NCI-H2227 (cell line): ENCODE data around the gene ATP2B3.

ENCODE experiments used
- DNase-seq: peaks from one replicate; lab custom pipeline; 2025; ENCODE audit not compliant: unreplicated experiment; lab: John Stamatoyannopoulos, UW

The ATP2B3 gene

DNA sequence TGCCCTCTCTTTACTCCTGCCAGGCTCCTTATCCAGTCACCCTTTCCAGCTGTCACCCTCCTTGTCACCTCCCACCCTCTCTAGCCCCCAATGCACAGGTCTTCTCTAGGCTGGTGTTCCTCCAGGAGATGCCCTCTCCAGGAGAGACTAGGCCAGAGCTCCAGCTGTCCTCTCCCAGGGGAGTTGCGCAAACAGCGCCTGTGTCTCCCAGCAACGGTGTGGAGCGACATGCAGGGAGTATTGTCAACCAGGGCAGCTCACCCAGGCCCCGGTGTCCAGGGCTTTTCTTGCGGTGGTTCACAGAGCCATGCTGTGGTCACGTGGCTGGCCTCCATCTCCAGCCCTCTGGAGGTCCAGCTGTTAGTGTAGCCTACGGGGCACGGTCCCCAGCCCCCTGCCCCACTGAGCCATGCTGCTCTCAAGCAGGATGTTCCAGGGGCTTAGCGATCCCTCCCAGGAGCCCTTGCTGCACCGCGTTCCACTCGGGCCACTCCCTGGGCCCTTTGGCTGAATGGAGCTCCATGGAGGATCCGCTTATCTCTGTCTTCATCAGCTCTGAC, 46.7 kb downstream of the ATP2B3 start:
- DNase-seq: no peak

DNA sequence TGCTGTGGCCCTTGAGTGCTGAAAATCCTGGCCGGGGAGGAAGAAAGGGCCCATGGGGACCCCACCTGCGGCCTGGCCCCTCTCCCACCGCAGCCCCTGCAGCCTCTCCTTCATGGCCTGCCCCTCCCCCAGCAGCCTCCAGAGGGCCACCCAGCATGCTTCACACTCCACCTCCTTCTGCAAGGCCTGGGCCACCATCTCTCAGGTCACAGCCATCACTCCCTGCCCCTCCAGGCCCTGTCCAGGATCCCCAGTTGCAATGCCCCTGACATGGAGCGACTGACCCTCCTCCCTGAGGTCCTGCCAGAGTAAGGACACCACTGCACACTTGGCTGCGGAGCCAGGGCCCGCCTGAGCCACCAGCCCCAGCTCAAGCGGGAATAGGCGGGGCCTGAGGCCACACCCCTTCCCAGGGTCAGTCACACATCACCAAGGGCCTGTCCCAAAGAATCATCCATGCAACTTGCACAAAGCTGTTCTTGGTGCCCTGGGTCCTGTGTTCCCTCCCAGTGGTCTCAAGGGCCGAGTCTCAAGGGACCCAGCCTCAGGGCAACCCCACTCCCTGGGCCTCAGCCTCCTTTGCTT, 48.6 kb downstream of the ATP2B3 start:
- no peak for DNase-seq

DNA sequence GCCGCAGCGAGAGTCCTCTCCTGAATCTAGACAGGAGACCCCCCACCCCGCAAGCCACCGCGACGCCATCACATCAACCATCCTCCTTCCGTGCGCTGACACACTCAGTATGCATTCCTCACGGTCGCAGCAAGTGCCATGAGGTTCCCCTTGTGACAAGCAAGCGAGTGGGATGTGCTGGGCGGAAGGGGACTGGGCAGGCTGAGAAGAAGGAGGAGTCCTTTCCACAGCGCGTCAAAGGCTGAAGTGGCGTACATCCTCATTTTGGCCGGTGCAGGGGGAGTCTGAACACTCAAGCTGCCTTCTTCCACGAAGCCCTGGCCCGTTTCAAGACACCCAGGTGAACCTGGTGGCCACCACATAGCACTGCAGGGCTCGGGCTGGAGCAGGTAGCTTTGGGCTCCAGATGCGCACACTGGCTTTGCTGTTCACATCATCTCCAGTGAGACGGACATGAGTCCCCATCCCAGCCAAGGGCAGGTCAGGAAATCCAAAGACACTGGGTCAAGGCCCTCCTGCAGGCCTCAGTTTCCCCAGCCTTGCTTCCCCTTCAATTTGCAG, 51.1 kb downstream of the ATP2B3 start:
- DNase-seq: no peak

DNA sequence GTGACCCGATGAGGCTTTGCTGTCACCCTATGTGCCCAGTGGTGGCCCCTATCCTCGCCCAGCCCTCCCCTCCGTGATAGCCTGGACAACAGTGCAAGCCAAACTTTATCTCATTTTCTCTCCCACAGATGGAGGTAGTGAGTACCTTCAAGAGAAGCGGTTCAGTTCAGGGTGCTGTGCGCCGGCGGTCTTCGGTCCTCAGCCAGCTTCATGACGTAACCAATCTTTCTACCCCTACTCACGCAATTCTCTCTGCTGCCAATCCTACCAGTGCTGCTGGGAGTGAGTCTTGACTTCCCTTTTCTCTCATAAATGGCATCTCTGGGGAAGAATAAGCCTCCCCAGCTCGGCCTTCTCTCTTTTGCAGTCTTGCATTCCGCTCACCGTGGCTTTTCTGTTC, 52.0 kb downstream of the ATP2B3 start:
- no peak for DNase-seq

DNA sequence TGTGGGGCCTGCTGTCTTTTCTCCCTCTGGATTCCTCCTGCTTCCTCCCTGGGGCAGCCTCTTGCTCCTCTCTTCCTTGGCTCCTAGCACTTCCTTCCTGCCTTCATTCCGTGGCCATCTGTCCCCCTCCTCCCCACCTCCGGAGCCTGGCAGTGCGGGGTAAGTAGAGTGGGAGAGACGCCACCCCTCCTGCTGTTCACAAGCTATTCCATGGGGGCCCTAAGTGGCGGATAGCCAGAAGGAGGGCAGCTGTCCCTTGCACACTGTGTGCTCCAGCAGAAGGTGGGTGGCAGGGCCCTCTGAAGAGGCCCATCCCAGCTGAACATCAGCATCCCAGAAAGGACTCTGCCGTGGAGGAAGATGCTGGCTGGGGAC, 54.1 kb downstream of the ATP2B3 start:
- DNase-seq: no peak

DNA sequence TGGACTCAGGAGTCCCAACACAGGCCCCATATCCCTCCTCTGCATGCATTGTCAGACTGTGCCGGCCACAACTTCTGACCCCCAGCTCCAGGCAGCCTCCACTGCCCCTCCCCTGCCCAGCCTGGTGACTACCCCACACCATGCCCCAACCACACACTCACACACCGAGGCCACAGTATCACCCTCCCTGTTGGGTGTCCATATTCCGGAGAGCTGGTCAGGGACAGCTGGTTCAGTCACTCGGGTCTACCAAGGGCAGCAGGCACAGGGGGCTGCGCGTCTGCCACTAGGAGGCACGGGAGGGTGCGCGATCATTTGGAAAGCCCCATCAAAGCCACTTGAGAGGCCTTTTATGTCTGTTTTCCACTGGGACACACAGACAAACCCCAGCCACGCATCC, 55.2 kb downstream of the ATP2B3 start:
- no peak for DNase-seq

DNA sequence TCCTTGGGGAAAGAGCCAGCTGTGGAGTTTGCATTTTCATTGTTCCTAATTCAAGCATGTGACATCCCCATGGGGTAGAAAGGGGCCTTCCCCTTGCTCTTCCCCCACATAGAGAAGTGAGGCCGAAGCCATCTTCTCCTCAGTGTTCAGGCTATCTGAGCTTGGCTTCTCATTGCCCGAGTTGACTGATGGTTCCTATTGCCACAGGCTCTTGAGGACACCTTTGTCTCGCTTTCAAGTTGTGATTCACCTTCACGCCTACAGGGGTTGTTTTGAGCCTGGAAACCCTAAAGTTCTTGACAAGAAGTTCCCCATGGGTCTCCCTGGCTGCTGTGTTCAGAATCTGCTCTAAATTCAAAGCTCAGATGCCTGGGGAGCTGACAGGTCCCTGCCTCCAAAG, 56.5 kb downstream of the ATP2B3 start:
- no peak for DNase-seq

DNA sequence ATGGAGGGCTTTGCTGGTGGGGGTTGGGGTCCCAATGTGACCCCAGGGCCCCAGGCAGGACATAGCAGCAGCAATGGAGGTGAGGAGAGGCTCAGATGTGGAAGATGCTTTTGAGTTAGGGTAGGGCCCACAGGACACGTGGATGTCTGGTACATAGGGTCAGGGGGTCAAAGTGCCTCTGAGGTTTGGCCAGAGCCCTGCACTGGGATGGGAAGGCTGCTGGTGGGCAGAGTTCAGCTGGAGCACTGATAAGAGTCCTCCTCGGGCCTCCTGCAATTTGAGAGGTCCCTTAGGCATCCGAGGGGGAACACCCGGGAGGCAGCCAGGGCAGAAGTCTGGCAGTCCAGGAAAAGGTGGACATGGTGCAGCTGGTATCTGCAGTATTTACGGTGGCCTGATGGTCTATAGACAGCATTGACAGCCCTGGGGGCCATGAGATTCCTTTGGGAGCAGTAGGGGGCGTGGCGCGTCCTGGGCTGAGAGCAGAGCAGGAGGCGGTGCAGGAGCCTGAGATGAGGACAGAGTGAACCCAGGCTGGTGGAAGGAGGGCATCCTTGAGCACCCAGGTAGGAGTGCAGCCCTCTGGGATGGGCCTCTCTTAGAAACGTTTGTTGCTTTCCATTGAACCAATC, 58.9 kb downstream of the ATP2B3 start:
- DNase-seq: no peak

DNA sequence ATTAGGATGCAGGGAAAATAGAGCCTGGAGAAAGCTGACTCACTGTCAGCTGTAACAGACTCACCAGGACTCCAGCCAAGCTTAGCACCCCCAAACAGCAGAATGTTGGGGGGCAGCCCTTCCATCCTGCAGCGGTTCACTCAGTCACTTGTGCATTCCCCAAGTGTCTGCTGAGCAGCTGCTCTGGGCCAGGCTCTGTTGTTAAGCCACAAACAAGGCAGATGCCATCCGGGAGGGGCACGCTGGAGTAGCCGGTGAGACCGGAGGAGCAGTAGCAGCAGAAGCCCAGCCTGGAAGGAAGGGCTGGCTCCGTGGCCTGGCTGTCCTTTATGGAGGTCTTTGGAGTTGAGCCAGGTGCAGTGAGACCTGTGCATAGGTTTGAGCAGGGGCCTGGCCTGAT, 59.5 kb downstream of the ATP2B3 start:
- no peak for DNase-seq

DNA sequence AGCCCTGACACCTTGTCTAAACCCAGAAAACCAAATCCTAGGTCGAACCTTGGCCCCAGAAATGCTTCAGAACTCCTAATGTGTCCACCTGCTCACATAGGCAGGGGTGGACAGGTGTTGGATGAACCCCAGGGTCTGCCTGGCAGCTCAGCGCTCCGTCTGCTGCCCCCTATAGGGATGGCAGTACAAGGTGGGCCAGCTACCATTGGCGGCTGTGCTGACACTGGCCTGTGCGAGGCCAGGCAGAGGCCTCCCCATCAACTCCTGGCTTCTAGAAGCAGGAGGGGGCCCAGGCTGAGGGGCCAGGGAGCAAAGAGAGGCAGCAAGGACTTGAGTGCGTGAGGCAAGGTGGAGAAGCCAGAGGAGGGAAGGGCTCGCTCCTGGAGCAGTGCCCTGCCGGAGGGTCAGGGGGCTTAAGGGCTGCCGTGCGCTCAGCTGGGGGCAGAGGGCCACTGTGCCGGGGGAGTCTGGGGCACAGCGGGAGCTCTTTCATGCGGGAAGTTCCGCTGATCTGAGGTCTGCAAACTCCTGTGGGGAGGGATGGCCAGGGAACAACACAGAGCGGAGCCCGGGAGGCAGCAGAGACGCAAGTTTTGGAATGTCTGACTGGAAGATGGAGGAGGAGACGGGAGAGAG, 60.9 kb downstream of the ATP2B3 start:
- no peak for DNase-seq

DNA sequence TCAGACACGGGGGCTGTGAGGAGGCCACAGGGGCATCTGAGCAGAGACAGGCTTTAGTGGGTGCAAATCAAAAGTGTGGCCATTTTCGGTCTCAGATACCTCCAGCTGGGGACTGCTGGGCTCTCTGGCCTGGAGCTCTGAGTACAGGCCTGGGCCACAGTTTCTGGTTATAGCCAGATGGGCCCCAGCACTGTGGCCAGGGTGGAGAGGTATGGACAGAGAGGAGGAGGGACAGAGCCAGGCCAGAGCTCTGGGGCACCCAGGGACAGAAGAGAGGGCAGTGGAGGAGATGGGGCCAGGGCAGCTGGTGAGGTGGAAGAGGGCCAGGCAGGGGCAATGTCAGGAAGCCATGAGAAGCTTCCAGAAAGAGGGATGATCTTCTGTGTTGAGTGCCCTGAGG, 61.4 kb downstream of the ATP2B3 start:
- DNase-seq: no peak

DNA sequence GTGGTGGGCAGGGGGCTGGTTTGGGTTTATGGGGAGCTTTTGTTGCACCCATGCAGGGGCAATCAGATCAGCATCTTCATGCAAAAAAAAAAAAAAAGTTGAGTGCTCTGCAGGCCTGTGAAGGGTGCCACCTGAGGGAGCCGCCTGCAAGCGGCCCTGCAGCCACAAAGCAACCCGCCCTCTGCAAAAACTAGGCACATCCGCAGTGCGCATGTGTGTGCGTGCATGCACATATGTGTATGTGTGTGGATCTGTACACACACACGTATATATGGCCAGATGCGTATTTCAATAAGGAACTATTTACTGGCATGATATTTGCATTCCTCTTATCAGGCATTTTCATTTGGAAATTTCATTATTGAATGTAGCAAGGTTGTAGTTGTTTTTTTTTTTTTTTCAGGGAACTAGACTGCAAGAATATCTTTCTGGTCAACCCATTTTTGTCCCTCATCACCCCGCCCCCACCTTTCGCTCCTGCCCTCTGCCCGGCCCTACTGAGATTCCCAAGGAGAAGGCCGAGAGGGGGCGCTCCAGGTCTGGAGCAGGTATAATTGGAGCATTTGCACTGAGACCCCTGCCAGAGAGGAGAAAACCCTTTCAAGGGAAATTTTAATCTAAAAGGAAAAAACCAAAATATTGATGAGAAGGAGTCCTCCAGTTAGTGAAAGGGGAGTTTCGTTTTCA, 63.4 kb downstream of the ATP2B3 start:
- no peak for DNase-seq

DNA sequence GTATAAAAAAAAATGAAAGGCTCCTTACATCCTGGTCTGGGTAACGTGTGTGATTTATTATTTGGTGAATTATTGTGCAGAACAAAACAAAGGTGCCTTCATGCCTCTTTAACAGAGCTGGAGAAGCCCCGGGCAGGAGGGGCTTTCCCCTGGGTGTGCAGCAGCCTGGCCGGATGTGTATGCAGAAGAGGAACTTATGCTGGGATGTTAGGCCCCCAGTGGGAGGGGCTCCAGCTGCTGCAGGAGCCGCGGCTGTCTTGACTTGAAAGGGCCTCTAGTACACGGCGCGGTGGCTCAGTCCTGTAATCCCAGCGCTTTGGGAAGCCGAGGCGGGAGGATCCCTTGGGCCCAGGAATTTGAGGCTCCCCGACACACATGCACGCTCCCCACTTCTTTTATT, 65.5 kb downstream of the ATP2B3 start:
- peak; percentile 76 for DNase-seq

DNA sequence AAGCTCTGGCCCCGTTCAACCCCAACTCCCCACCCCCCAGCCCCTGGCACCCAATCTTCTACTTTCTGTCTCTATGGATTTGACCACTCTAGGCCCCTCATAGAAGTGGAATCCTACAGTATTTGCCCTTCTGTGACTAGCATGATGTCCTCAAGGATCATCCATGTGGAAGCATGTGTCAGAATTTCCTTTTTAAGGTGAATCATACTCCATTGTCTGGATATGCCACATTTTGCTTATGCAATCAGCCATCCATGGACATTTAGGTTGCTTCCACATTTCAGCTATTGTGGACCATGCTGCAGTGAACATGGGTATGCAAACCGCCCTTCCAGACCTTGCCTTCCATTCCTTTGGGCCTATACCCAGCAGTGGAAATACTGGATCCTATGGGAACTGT, 66.0 kb downstream of the ATP2B3 start:
- DNase-seq: no peak

DNA sequence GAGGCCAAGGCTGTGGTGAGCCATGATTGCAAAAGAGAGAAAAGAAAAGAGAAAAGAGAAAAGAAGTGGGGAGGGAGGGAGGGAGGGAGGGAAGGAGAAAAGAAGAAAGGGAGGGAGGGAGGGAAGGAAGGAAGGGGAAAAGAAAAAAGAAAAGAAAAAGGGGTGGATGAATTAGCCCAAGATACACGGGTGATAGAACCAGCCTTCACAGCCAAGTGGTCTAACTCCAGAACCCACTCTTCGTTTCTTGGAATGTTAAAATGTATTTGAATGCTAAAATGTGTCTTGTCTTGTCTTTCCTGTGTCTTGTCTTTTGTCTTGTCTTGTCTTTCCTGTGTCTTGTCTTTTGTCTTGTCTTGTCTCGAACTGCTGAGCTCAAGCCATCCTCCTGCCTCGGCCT, 68.4 kb downstream of the ATP2B3 start:
- no peak for DNase-seq

DNA sequence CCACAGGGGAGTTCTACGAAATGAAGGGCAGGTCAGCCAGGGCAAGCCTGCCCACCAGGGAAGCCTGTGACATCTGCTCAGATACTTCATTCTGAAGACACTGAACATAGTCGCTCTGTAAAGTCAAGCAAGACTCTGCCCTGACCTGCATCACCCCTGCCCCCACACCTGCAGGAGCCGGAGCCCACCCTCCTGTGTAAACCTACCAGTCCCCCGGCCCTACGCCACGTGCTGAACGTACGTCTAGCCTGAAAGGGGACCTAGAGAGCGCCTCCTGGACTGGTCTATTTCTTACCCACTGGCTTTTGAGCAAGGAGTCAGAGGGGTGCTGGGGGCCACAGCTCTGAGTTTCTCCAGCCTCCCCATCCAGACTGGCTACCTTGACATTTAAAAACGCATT, 69.9 kb downstream of the ATP2B3 start:
- DNase-seq: no peak

DNA sequence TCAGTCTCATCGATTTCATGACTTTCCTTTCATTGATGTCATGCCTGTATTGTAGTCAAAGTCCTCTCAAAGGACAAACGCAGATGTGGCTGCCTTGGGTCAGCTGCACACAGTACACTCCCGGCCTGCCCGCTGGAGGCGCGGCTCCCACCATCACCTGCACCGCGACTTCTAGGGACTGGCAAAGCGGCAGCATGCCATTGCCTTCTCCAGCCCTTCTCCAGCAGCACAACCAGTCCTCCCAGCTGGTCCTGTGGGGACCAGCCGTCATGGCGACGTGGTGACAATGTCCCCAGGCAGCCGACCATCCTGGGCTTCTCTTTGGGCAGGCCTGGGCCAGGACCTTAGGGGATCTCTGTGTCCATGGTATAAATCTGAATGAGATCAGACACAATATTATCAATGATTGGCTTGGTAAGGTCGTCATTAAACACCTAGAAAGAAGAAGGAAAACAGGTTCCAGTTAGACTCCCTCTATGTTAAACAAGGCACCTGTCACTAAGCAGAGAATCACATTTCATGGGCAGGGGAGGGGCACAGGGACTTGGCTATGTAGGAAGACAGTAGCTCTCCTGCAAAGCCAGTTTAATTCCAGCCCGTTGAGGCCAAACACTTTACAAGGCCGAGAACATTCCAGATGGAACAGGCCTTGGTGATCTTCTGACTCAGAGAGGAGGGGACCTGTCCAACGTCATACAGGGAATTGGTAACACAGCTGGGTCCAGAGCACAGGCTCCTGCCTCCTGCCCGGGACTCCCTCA, 70.8 kb downstream of the ATP2B3 start:
- no peak for DNase-seq

DNA sequence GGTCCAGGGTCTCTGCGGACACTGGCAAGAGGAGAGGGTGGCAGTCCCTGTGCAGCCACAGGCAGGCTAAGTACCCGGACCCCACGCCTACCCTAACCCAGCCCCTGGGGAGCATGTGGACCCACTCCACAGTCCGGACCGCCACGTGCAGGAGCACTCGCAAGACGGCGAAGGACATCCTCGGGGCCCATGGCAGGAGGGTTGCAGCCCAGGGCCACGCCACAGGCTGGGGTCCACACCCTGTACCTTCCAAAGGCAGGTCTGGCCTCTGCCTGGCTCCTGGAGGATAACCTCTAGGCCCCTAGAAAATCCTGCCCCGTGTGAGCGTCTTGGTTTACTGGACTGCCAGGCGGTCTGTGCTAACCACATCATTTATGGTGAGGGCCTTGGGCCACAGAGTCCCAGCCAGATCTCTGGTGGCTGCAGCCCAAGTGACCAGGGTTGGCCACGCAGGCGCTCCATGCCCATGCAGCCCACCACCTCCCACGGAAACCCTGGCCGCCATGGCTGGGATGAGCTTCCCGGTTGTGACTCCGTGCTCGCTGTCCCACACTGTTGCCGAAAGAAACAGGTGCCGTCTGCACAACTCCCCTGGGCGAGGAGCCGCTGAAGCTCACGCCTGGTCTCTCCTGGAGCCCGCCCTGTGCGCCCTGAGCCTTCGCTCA, 71.5 kb downstream of the ATP2B3 start:
- no peak for DNase-seq

DNA sequence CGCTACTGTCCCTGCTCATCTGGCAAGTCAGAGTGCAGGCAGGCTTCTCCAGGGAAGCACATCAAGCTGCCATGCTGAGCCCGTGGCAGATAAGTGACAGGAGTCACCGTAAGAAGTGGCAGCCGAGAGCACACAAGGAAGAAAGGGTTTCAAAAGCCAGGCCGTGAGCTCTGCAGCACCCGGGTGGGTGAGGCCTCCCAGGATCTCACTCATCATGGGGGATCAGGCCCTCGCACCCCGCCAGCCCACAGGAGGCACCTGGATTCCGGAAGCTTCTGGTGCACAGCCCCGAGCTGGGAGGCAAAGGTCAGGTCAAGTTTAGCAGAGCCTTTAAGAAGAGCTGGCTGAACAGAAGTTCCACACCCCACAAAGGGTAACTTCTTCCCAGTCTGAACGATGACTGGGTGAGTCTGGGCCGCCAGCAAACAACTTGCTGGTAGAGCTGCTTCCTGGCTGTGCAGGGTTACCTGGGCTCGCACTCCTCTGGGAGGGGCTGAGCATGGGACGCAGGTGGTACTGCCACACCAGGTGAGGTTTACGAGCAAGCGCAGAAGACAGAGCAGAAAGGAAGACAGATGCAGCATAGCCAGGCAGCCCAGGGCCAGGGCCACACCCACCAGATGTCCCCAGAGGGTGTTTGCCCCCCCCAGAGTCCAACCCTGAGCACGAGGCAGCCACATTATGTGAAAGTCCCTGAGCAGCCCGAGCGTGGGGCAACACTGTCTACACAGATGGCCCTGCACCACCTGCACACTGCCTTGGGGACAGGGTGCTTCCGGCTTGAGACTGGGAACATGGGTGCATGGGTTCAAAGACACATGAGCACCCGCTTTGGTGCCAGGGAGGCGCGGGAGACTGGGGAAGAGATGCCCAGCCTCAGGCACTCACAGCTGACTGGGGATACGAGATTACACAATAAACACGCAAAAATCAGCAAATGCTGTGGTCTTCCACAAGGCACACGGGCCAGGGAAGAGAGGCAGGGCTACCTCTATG, 73.8 kb downstream of the ATP2B3 start:
- no peak for DNase-seq
